LNCAP (cell line): ENCODE results near the gene CDKN1C.

ENCODE experiments used
- CTCF ChIP-seq: fragments of 450-650 bp; IDR thresholded peaks from 2 replicates; pipeline ENCODE4 v1.5.1; 2017; ENCODE audit warnings: mild to moderate bottlenecking

CDKN1C gene

GRCh38 chr11:2892215-2892966 is 6.8 kb upstream of the CDKN1C start:
- peak; percentile 97 for TF ChIP-seq CTCF

- TF ChIP-seq CTCF = no peak
Observed at GRCh38 chr11:2891326-2892214, 6.0 kb upstream of the CDKN1C start.

GRCh38 chr11:2890466-2891294 is 5.1 kb upstream of the CDKN1C start:
- no peak for TF ChIP-seq CTCF

DNA sequence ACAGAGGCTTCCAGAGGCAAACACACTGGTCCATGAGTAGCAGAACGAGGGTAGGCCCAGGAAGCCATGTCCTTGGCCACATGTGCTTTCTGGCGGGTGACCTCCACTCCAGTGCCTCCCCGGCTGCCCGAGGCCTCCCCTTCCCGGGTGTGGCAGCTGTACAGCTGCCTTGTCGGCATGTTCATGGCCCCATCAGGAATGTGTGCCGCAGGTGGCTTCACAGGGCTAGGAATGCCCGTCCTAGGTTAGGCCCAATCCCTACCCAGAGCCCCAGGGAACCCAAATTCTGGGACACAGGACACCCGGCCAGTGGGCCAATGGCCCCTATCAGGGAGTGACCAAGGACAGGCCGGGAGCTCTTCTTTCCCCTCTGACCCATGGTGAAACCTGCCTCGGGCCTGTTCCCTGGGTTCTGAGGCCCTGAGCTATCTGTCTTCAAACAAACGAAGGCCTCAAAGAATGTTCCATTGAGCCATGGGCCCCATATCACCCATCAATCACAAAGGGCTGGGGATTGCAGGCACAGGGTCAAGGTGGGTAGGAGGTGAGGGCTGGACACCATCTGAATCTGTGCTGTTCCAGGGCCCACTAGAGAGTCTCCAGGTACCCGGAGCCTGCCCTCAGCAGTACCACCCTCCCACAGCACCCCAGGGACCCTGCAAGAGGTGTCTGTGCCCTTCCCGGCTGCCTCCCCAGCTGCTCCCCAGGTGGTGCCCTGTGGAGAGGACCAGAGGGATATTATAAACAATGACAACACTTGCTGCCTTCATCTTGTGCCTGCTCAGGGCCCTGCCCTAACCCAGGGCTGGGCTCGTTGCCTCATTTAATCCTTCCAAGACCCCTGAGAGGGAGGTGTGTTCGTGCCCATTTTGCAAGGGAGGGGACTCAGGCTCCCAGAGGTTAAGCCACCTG is 4.0 kb upstream of the CDKN1C start:
- TF ChIP-seq CTCF = no peak

GRCh38 chr11:2888266-2888968 is 2.8 kb upstream of the CDKN1C start:
- TF ChIP-seq CTCF = peak; percentile 97

GRCh38 chr11:2887515-2888195 is 2.1 kb upstream of the CDKN1C start:
- TF ChIP-seq CTCF = no peak
